HG02571 (cell line): Measurements from ENCODE around the gene CTDSP2.

Source experiments
- ATAC-seq: cut with Tn5 transposase; IDR thresholded peaks from one replicate; pipeline ENCODE4 v1.9.1; 2021; ENCODE audit warnings: mild to moderate bottlenecking, moderate library complexity; ENCODE audit not compliant: unreplicated experiment

The CTDSP2 gene

GRCh38 chr12:57817261-57817989 is 29.1 kb downstream of the CTDSP2 start:
- no peak for ATAC-seq

DNA sequence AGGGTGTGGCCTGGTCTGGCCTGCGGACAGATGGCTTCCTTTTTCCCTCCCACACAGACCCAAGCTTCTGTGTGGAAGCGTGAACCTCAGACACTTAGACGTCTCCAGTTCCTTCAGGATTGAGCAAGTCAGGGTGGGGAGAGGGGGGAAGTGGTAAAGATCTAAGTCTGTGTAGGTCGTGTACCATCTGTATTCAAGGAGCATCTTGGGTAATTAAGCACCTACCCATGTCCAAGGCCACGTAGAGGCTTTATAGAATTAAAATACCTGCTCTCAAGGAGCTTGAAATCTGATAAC is 29.7 kb downstream of the CTDSP2 start:
- no peak for ATAC-seq

- ATAC-seq = no peak
Observed at GRCh38 chr12:57816001-57816854, 30.3 kb downstream of the CTDSP2 start.

GRCh38 chr12:57815177-57816000 is 31.1 kb downstream of the CTDSP2 start:
- no peak for ATAC-seq

DNA sequence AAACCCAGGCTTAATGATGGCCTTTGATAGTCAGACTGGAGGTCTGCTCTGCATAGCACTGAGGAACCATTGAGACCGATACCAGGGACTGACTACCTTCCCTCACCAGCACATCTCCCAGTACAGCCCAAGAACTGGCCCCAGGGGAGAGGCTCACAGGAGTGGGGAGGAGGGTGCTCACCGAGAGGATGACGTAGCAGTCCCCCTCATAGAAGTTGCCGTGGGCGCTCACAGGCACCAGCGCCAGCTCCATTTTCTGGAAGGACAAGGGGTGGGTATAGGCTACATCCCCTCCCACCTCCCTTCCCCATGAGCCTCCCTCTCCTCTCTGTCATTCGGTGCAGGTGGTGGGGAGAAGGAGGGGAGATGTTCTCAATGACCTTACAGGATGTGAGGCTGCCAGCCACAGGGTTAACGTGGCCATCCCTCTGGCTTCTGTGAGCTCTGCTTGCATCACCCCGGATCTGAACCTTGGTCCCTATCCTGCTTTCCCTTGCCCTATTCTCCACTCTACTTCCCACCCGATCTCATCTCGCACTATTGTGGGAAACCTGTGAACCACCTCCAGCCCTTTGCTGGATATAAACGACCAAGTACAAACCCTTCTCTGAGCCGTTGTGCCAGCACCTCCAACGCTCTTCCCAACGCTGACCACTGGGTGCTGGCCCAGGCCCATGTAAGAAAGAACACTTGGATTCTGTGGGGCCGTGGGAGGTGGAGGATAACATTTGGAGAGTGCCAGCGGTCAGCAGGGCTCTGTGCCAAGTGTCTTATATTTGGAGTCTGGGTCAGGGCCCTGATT is 32.4 kb downstream of the CTDSP2 start:
- ATAC-seq = no peak

DNA sequence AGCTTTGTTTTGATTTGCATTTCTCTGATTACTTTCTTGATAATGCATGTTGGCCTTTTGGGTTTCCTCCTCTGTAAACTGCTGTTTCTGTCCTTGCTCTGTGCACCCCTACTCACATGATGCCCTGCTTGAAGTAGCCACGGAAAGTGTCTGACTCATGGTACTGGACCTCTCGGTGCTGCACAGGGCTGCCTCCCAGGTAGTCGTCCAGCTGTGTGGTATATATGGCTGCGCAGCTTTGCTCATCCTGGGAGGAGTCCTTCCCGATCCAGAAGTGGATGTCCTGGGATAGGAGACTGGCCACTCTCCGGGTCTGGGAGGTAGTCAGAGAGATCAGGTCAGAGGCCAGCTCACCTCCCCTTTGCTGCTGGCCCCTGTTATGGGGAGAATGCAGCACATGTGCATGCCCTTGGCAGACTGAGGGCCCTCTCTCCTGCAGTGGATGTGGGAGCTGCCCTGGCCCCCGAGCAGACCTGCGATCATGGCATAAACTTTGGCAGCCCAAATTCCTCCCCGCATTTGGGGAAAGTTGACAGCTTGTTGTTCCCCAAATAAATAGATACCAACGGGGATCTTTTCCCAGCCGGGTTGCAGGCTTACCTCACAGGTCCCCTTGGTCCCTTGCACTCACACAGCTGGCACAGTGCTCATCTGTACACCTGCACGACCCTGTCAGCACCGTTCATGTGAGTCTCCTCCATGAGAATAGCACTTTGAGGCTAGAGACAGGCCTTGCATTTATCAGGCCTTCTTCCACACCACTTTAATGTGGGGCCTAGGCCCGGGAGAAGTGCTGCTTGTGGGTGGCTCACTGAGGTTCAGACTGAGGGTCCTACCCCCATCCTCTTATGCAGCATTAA is 33.2 kb downstream of the CTDSP2 start:
- no peak for ATAC-seq

- no peak for ATAC-seq
Observed at GRCh38 chr12:57811028-57811755, 35.3 kb downstream of the CTDSP2 start.

DNA sequence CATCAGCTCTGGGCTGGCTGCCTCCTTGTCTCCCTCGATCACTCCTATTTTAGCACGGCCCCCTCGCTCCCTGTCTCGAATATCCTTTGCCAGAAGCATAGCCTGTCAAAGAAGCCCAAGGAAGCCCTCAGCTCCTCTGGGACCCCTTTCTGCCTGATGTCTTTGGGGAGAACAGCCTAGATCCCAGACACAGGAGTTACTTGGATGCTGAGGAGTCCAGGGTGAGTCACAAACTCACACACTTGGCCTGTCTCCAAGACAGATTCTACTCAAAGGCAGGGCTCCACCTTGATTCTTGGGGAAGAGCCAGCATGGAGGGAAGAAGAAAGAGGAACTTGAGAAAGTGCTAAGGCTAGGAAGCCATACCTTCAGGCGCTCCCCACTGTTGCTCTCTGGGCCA is 36.1 kb downstream of the CTDSP2 start:
- no peak for ATAC-seq

DNA sequence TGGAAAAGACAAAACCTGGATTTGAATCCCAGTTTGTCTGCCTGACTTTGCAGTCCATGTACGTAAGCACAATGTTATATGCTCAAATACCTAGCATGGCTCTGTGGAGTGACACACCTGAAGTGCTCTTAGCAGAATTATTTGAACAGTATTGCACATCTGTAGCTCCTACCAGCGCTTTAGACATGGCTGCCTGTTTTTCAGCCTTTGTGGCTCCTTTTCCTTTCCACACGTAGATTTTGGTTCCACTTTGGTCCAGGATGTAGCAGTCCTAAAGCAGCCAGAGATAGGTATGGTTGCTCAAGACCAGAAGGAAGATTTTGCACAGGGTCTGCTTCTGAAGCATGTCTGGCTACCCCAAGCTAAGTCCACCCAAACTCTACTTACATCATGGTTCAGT is 37.1 kb downstream of the CTDSP2 start:
- ATAC-seq = no peak

GRCh38 chr12:57808351-57808750 is 38.2 kb downstream of the CTDSP2 start:
- no peak for ATAC-seq

DNA sequence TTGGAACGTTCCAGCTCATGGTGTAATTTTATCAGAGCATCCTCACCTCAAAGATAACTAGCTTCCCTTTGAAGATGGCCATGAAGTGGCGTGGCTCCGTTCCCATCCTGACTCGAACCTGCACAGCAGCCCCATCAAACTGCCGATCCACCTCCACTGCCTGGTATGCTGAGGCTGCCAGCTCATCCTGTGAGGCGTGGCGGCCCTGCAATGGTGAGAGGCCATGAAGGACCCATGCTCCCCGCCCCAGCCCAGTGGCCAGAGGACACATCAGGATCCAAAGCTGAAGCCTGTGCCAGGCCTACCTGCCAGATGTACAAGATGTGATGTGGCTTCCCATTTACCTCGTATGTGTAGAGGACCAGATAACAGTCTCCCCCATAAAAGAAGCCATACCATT is 39.2 kb downstream of the CTDSP2 start:
- ATAC-seq = no peak

GRCh38 chr12:57806677-57807076 is 39.9 kb downstream of the CTDSP2 start:
- ATAC-seq = no peak

DNA sequence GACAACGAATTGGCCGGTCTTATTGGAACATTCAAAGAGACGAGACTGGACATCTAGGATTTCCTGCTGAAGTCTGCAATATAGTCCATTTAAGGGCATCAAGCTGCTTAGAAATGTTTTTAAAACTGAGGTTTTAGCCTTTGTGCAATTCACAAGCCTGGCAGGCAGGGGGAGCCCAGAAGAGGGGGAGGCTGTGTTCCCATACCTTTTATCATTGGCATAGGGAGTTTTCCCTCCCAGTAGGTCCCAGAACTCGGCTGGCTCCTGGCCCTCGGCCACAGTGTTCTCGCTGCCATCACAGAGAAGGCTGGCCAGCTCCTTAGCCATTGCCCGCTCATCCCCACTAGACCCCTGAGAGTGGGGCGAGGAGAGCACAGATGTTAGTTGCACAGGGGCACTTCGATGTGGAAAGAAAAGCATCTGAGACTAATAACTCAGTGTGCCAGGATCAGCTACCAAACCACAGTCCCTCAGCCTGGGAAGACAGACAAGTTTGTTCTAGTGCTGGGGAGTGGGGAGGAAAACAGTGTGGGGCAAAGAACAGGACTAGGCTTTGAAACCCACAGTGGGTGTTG is 43.1 kb downstream of the CTDSP2 start:
- ATAC-seq = no peak

- no peak for ATAC-seq
Observed at GRCh38 chr12:57802607-57803006, 43.9 kb downstream of the CTDSP2 start.

GRCh38 chr12:57800965-57801364 is 45.6 kb downstream of the CTDSP2 start:
- no peak for ATAC-seq

- no peak for ATAC-seq
Observed at GRCh38 chr12:57797933-57798332, 48.6 kb downstream of the CTDSP2 start.

DNA sequence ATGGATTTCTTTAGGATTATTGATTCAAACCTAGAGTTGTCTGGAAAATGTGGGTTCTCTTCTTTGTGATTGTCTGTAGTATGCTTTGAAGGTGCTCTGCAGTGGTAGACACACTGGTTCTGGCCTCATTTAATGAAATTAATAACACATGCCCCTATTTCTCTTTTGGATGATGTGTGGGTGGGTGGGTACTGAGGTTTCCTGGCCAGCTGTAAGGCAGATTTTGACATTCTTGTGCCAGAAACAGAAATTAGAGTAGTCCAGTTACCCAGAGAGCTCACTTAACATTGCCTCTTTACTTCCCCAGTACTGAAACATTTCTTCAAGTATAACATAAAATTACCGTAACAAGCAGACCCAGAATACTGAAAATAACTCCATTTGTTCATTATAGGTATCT is 49.5 kb downstream of the CTDSP2 start:
- ATAC-seq = no peak

DNA sequence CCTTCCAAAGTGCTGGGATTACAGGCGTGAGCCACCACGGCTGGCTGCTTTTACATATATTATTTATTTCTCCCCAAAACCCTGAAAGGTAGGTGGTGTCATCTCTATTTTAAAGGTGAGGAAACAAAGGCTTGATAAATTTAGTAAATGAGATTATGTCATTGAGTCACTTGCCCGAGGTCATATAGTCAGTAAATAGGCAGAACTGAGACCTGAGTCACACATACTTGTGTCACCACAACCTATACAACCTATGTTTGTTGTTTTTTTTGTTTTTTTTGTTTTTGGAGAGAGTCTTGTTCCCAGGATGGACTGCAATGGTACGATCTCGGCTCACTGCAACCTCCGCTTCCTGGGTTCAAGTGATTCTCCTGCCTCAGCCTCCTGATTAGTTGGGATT is 51.2 kb downstream of the CTDSP2 start:
- no peak for ATAC-seq

DNA sequence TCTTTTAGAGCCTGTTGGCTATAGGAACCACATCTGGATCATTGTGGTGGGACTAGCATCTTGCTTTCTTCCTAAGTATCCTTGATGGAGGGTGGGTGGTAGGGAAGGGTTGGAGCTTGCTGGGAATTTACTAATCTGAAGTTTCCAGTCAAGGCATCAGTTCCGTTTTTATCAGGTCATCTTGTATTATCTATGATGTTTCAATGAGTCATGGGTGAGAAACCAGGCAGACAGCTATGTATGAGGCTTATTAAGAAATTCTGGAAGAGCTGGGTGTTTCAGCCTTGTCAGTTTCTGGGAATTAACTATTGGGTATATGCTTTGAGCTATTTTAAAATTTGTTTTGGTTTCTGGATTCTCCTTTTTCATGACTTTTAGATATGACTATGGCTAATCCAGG is 52.6 kb downstream of the CTDSP2 start:
- ATAC-seq = no peak
